GM12878 (cell line): ENCODE measurements around the gene FANK1. TPM values are rescaled to one million over a fixed set of nuclear protein-coding genes. Genes with fewer than 3 reads are reported as not detected.
"Not testable (repeated sequence)": the region's sequence is repeated elsewhere in the genome, so short reads cannot be mapped to it uniquely, and the experiment has no call there.

ENCODE experiments used
- ATAC-seq: fragments of 200-7000 bp; cut with Tn5 transposase; 3 replicates; pipeline ENCODE4 v1.9.1; 2020; ENCODE audit warnings: mild to moderate bottlenecking, moderate library complexity
- BruUV-seq: library from RNA; stranded (reverse); fragments of 400-500 nt; replicated peaks from 2 replicates; lab custom pipeline; 2021; lab: Mats Ljungman, UMichigan
- CTCF ChIA-PET: fragments of 300-600 bp; sonication (Branson Sonifier 250); formaldehyde crosslinking; extraction: SDS; loops from one replicate; lab custom pipeline; 2021; ENCODE audit warnings: inconsistent platforms; lab: Yijun Ruan, JAX
- POLR2A ChIA-PET: fragments of 350-600 bp; formaldehyde crosslinking; extraction: SDS; loops from one replicate; lab custom pipeline; 2021; ENCODE audit warnings: inconsistent platforms; lab: Charles Lee
- RAD21 ChIA-PET: fragments of 300-600 bp; sonication (Branson Sonifier 250); formaldehyde crosslinking; loops from one replicate; lab custom pipeline; 2023; ENCODE audit warnings: antibody characterized with exemption; ENCODE audit not compliant: unreplicated experiment; lab: Charles Lee
- SMC1A ChIA-PET: fragments of 300-600 bp; sonication (Branson Sonifier 250); formaldehyde crosslinking; loops from one replicate; lab custom pipeline; 2023; ENCODE audit not compliant: unreplicated experiment, uncharacterized antibody; lab: Charles Lee
- DNase-seq: peaks from one replicate; pipeline ENCODE4 v3.0.0-alpha.2; 2011; ENCODE audit warnings: low read depth, low spot score
- FAIRE-seq: peaks from 3 replicates; lab custom pipeline; 2011; peaks lifted over from hg19 to GRCh38; lab: Jason Lieb, UNC
- H2AFZ ChIP-seq: 2 replicates; pipeline ENCODE4 v1.6.0; 2011; ENCODE audit warnings: low read depth, low read length, control low read depth; ENCODE audit not compliant: control insufficient read depth
- H3K27ac ChIP-seq: 2 replicates; pipeline ENCODE4 v1.5.1; 2011; ENCODE audit warnings: control low read depth; ENCODE audit not compliant: control insufficient read depth, insufficient read depth
- H3K27me3 ChIP-seq, 2 experiments: replicated peaks in 1 of 2; 2 replicates each; pipeline versions ENCODE4 v1.6.0 to v1.6.1; 2011; ENCODE audit warnings: low read length in 1 of 2; ENCODE audit not compliant: control insufficient read depth in 2 of 2, insufficient read depth in 2 of 2
- H3K36me3 ChIP-seq, 2 experiments: 2 replicates each; pipeline ENCODE4 v1.5.1; 2011; ENCODE audit warnings: low read length in 1 of 2; ENCODE audit not compliant: control insufficient read depth in 2 of 2, insufficient read depth in 2 of 2
- H3K4me1 ChIP-seq: 2 replicates; pipeline ENCODE4 v1.6.1; 2011; ENCODE audit warnings: mild to moderate bottlenecking, low read length, moderate library complexity, mixed read lengths; ENCODE audit not compliant: control insufficient read depth, insufficient read depth
- H3K4me2 ChIP-seq: 2 replicates; pipeline ENCODE4 v1.6.0; 2011; ENCODE audit warnings: control low read depth; ENCODE audit not compliant: control insufficient read depth, insufficient read depth
- H3K4me3 ChIP-seq: fragments of 200-600 bp; sonication (generic); 2 replicates; pipeline ENCODE4 v1.5.1; 2016
- H3K79me2 ChIP-seq: 2 replicates; pipeline ENCODE4 v1.6.0; 2011; ENCODE audit warnings: low read length; ENCODE audit not compliant: control insufficient read depth, insufficient read depth
- H3K9ac ChIP-seq: 2 replicates; pipeline ENCODE4 v1.8.0; 2011; ENCODE audit warnings: low read length, control low read depth, mixed read lengths; ENCODE audit not compliant: control insufficient read depth, insufficient read depth
- H3K9me3 ChIP-seq: replicated peaks from 3 replicates; pipeline ENCODE4 v1.5.1; 2011; ENCODE audit warnings: mild to moderate bottlenecking, low read length; ENCODE audit not compliant: control insufficient read depth, insufficient read depth
- H4K20me1 ChIP-seq: 2 replicates; pipeline ENCODE4 v1.6.0; 2011; ENCODE audit not compliant: control insufficient read depth, insufficient read depth
- WGBS: methylation state at CpG from one replicate; pipeline ENCODE4 v1.1.6; 2016; ENCODE audit warnings: low lambda C conversion rate; ENCODE audit not compliant: insufficient replicate concordance, insufficient coverage; ENCODE audit errors: missing lambda C conversion rate; 5-methylcytosine and 5-hydroxymethylcytosine counted together
- in situ Hi-C: fragments of 300-500 bp; cut with MboI; formaldehyde crosslinking; loops from 9 replicates; pipeline ENCODE4 v1.14.3; 2018; ENCODE audit warnings: mixed read lengths
- intact Hi-C: fragments of 100-400 bp; cut with micrococcal nuclease; formaldehyde crosslinking; loops from one replicate; pipeline ENCODE4 v1.14.2; 2022; ENCODE audit not compliant: unreplicated experiment
- polyA plus RNA-seq, 11 experiments: library from polyadenylated mRNA; depleted of rRNA in 4 of 11; unstranded in 6 of 11; stranded (reverse) in 5 of 11; fragments of >200 nt; fragmentation: Nextera tagmentation in 4 of 11; fragmentation: Illumina TruSeq in 1 of 11; extraction: Ambion mirVana in 4 of 11; extraction: Trizol in 1 of 11; gene quantifications; 1 replicate in 1 of 11; 2 replicates in 10 of 11; pipeline versions ENCODE4 v1.2.1 to v1.2.3, GENCODE V29; 2011 to 2016; ENCODE audit warnings: inconsistent platforms in 2 of 11, missing spikeins in 2 of 11, low read depth in 1 of 11
- total RNA-seq, 4 experiments: library from RNA; depleted of rRNA in 3 of 4; stranded (reverse); fragments of >200 nt in 3 of 4; fragmentation: Illumina TruSeq in 1 of 4; extraction: Trizol in 1 of 4; gene quantifications; 2 replicates each; pipeline versions ENCODE4 v1.2.1 to v1.2.3, GENCODE V29; 2013 to 2021

FANK1 gene
- total and polyA plus RNA-seq, 10 of the 15 experiments (the other 5 are each of a cell fraction or from before 2014, with no cell fraction given) = 0.07 to 0.16 (median 0.13) TPM; not detected in 6

- 3% methylated on average over 2 of the region's 2 CpGs for WGBS
- H3K27ac ChIP-seq, SMC1A ChIA-PET, H3K27me3 ChIP-seq, H2AFZ ChIP-seq, H3K79me2 ChIP-seq, ATAC-seq, POLR2A ChIA-PET, RAD21 ChIA-PET, in situ Hi-C loops, H3K9me3 ChIP-seq, H4K20me1 ChIP-seq, CTCF ChIA-PET, H3K4me3 ChIP-seq, H3K36me3 ChIP-seq, intact Hi-C loops, H3K4me1 ChIP-seq, H3K4me2 ChIP-seq, H3K9ac ChIP-seq, BruUV-seq, DNase-seq, FAIRE-seq: not testable (repeated sequence)
Observed at GRCh38 chr10:125908813-125909212, 12.4 kb downstream of the FANK1 start.

GRCh38 chr10:125909491-125909890, 13.1 kb downstream of the FANK1 start:
- H3K9me3 ChIP-seq, BruUV-seq, H3K4me3 ChIP-seq, in situ Hi-C loops, H3K36me3 ChIP-seq, intact Hi-C loops, H3K27me3 ChIP-seq, H3K79me2 ChIP-seq, DNase-seq, H3K9ac ChIP-seq, POLR2A ChIA-PET, RAD21 ChIA-PET, H3K4me1 ChIP-seq, H3K27ac ChIP-seq, H4K20me1 ChIP-seq, CTCF ChIA-PET, FAIRE-seq, H2AFZ ChIP-seq, ATAC-seq, H3K4me2 ChIP-seq: not testable (repeated sequence)
- SMC1A ChIA-PET = interaction anchor here (0.7 kb wide), 1 partner anchor 32 kb away, joined by 3 read pairs; no protein-coding TSS in a partner anchor
- 39% methylated on average over 3 of the region's 3 CpGs for WGBS
